Mucosa of stomach (tissue), 1 donor: ENCODE results near the gene MITD1.

Experiments used
- H3K27me3 ChIP-seq: one replicate; pipeline ENCODE4 v1.7.0; 2013; ENCODE audit warnings: mild to moderate bottlenecking, low read length; ENCODE audit not compliant: control insufficient read depth, insufficient read depth
- H3K36me3 ChIP-seq: one replicate; pipeline ENCODE4 v1.7.0; 2013; ENCODE audit warnings: low read length; ENCODE audit not compliant: control insufficient read depth, insufficient read depth
- H3K4me1 ChIP-seq: one replicate; pipeline ENCODE4 v1.7.0; 2013; ENCODE audit warnings: mild to moderate bottlenecking, low read length; ENCODE audit not compliant: control insufficient read depth, insufficient read depth
- H3K4me3 ChIP-seq: one replicate; pipeline ENCODE4 v1.7.0; 2013; ENCODE audit warnings: low read length
- H3K9ac ChIP-seq: one replicate; pipeline ENCODE4 v1.7.0; 2013; ENCODE audit warnings: mild to moderate bottlenecking, low read length, moderate library complexity
- H3K9me3 ChIP-seq: one replicate; pipeline ENCODE4 v1.7.0; 2013; ENCODE audit warnings: mild to moderate bottlenecking, low read length, moderate library complexity; ENCODE audit not compliant: control insufficient read depth
- donor health status: Pancreatic carcinoma.

Gene MITD1

GRCh38 chr2:99184811-99185210 lies 4.0 kb upstream of the MITD1 start:
- Histone ChIP-seq H3K4me3 (no peak overlapping the region), H3K4me1 (peaks cover 7% of the 10 kb centered on the region), H3K27me3 (no peaks in the 10 kb centered on the region), H3K9me3 (no peaks in the 10 kb centered on the region), H3K9ac (no peak overlapping the region), H3K36me3 (no peaks in the 10 kb centered on the region)

GRCh38 chr2:99183025-99183424 lies 2.2 kb upstream of the MITD1 start:
- no peaks in the 10 kb centered on the region for H3K9me3 ChIP-seq
- no peak overlapping the region for H3K9ac ChIP-seq
- peaks cover 13% of the 10 kb centered on the region for H3K4me1 ChIP-seq
- H3K27me3 ChIP-seq = no peaks in the 10 kb centered on the region
- H3K4me3 ChIP-seq = no peak overlapping the region
- no peaks in the 10 kb centered on the region for H3K36me3 ChIP-seq

DNA sequence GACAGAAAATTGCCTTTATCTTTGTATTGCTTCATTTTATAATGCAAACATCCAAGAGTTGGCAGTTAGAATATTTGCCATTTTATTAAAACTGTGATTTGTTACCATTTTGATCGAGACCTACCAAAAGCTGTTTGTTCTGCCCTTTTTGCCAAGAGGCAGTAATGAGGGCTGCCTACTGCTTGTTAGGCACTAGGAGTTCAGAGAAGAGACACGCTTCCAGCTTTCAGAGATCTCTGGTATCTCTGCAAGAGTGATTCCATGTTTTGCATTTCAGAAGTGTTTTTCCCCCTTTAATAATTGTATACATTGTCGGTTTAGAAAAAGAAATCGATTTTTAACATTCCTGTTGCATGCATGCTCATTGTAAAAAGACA lies 754 bp upstream of the MITD1 start:
- Histone ChIP-seq H3K4me3 (peak overlapping the region; percentile 87), H3K36me3 (no peaks in the 10 kb centered on the region), H3K4me1 (peaks cover 13% of the 10 kb centered on the region), H3K9me3 (no peaks in the 10 kb centered on the region), H3K27me3 (no peaks in the 10 kb centered on the region), H3K9ac (peak overlapping the region; percentile 77)

GRCh38 chr2:99171377-99172140 lies 9.3 kb downstream of the MITD1 start:
- Histone ChIP-seq H3K4me3 (no peak overlapping the region), H3K9ac (no peak overlapping the region), H3K4me1 (no peaks in the 10 kb centered on the region), H3K36me3 (no peaks in the 10 kb centered on the region), H3K27me3 (no peaks in the 10 kb centered on the region), H3K9me3 (no peaks in the 10 kb centered on the region)

GRCh38 chr2:99169534-99169933 lies 11.3 kb downstream of the MITD1 start:
- H3K27me3 ChIP-seq = no peaks in the 10 kb centered on the region
- no peak overlapping the region for H3K4me3 ChIP-seq
- H3K9ac ChIP-seq = no peak overlapping the region
- no peaks in the 10 kb centered on the region for H3K36me3 ChIP-seq
- no peaks in the 10 kb centered on the region for H3K9me3 ChIP-seq
- no peaks in the 10 kb centered on the region for H3K4me1 ChIP-seq

DNA sequence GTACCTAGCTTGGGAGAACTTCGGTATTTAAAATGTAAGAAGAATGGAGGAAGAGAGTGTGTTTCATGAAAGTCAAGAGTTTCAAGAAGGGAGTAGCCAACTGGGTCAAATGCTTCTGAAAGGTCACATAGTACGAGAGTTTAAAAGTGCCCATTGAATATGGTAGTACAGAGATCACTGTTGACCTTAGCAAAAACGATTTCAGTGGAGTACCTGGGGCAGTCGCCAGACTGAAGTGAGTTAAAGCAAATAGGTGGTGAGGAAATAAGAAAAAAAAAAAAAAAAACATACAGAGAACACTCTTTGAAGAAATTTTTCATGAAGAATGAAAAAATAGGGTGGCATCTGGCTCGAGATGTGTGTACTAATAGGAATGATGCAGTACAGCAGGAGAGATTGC lies 14.6 kb downstream of the MITD1 start:
- Histone ChIP-seq H3K36me3 (no peaks in the 10 kb centered on the region), H3K4me1 (no peaks in the 10 kb centered on the region), H3K27me3 (no peaks in the 10 kb centered on the region), H3K9ac (no peak overlapping the region), H3K4me3 (no peak overlapping the region), H3K9me3 (no peaks in the 10 kb centered on the region)

- Histone ChIP-seq H3K27me3 (no peaks in the 10 kb centered on the region), H3K36me3 (no peaks in the 10 kb centered on the region), H3K4me1 (no peaks in the 10 kb centered on the region)
Measured at GRCh38 chr2:99159594-99159993, 21.3 kb downstream of the MITD1 start.

DNA sequence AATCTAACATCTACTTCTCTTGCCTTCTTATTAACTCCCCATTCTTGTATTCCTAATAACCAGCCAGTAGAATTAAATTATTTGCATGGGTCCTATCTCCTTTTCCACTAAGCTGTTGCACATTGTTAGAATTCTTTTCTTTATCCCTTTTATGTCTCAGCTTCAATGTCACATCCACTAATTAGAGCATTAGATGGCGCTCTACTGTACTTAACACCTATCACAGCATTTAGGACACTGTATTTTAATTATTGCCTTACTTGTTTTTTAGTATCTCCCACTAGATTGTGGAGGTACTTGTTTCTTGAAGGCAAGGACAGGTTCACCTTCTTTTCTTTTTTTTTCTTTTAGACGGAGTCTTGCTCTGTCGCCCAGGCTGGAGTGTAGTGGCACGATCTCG lies 22.3 kb downstream of the MITD1 start:
- Histone ChIP-seq H3K4me1 (peaks cover 7% of the 10 kb centered on the region), H3K4me3 (no peak overlapping the region), H3K36me3 (no peaks in the 10 kb centered on the region), H3K9me3 (no peaks in the 10 kb centered on the region), H3K27me3 (no peaks in the 10 kb centered on the region), H3K9ac (no peak overlapping the region)

More at GRCh38 chr2:99159594-99159993, 21.3 kb downstream of the MITD1 start:
- Histone ChIP-seq H3K9ac (no peak overlapping the region), H3K9me3 (no peaks in the 10 kb centered on the region), H3K4me3 (no peak overlapping the region)

- Histone ChIP-seq H3K4me1 (peaks cover 7% of the 10 kb centered on the region), H3K9ac (no peak overlapping the region), H3K9me3 (no peaks in the 10 kb centered on the region), H3K27me3 (no peaks in the 10 kb centered on the region), H3K4me3 (no peak overlapping the region), H3K36me3 (no peaks in the 10 kb centered on the region)
Measured at GRCh38 chr2:99156891-99157290, 24.0 kb downstream of the MITD1 start.

GRCh38 chr2:99154643-99155536 lies 26.0 kb downstream of the MITD1 start, which contains the start of the genes LIPT1 and TSGA10:
LIPT1 (plus strand) TSS chr2:99154967; CDS start chr2:99161958, 6,991 bp downstream.
TSGA10 (minus strand) TSS chr2:99154942; CDS start chr2:99109439, 45,503 bp downstream.
- H3K4me1 ChIP-seq = peaks cover 7% of the 10 kb centered on the region
- no peaks in the 10 kb centered on the region for H3K27me3 ChIP-seq
- no peaks in the 10 kb centered on the region for H3K36me3 ChIP-seq
- no peaks in the 10 kb centered on the region for H3K9me3 ChIP-seq
- peak within 1 kb of the TSS; percentile 98 for H3K4me3 ChIP-seq
- H3K9ac ChIP-seq = peak within 1 kb of the TSS; percentile 93

- Histone ChIP-seq H3K4me1 (peaks cover 7% of the 10 kb centered on the region), H3K36me3 (no peaks in the 10 kb centered on the region), H3K4me3 (peak overlapping the region; percentile 98), H3K9me3 (no peaks in the 10 kb centered on the region), H3K9ac (peak overlapping the region; percentile 93), H3K27me3 (no peaks in the 10 kb centered on the region)
Measured at GRCh38 chr2:99153921-99154604, 26.8 kb downstream of the MITD1 start.
